ENCODE data around the gene PALS1.

- TF ChIP-seq CTCF (IDR thresholded peaks at IDR 0.05; ENCODE audit: low read depth, low read length, poor library complexity, severe bottlenecking) (no peak), EZH2phosphoT487 (IDR thresholded peaks at IDR 0.05; ENCODE audit: borderline replicate concordance, low read length) (no peak)
Observed at GRCh38 chr14:67263499-67264149, 22.4 kb downstream of the PALS1 start.
